ENCODE data around the gene KCTD12.

Gene KCTD12

DNA sequence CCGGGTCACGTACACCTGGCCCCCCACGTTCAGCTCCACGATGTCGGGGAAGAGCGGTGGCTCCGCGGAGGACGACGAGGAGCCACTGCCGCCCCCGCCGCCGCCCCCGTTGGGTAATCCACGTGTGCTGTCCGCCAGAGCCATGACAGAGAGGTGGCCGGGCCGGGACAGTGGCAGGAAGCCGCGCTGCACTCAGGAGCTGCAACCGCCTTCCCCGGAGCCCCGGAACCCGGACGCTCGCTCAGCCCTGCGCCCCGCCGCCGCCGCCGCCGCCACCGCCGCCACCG, 257 bp downstream of the KCTD12 start:
- no peak for DNase-seq

DNA sequence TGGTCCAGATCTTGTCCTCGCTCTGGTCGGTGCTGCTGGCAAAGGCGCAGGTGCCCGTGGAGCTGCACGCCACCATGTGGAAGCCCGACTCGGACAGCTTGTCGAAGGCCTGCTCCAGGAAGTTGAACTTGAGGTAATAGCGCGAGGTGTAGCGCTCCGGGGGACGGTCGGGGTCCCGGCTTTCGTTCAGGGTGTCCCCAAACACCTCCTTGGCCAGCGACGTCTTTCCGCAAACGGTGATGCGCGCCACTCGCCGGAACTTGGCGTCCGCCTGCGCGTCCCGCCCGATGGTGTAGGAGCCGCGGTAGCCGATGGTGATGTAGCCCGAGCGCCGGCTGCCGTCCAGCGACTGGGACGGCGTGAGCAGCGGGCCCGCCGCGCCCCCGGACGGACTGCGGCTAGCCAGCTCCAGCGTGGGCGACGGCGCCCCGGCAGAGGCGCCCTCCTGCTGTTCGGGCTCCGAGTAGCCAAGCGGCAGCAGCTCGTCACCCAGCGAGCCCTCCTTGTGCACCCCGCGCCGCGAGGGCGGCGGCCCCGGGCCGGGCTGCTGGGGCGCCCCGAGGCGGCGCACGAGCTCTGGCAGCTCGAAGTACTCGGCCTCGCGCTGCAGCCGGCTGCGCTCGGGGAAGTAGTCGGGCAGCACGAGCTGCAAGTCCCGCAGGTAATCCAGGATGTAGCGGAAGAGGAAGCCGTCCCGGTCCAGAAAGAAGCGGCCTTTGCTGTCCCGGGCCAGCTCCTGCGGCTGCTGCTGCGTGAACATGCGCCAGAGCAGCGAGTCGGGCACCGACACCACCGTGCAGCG, 801 bp downstream of the KCTD12 start:
- DNase-seq = peak; percentile 60

DNA sequence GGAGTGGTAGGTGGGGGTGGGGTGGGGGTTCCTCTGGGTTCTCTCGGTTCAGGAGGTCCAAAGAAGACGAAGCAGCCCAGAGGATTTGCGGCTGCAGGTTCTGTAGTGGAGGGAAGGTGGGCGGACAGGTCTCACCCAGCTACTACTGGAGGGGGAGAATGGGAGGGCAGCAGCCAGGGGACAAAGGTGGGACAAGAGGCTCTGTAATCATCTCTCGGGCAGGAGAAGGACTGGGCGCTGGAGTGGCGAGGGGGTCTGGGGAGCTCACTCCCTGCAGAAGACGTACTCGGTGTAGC, 1.4 kb downstream of the KCTD12 start:
- no peak for DNase-seq

DNA sequence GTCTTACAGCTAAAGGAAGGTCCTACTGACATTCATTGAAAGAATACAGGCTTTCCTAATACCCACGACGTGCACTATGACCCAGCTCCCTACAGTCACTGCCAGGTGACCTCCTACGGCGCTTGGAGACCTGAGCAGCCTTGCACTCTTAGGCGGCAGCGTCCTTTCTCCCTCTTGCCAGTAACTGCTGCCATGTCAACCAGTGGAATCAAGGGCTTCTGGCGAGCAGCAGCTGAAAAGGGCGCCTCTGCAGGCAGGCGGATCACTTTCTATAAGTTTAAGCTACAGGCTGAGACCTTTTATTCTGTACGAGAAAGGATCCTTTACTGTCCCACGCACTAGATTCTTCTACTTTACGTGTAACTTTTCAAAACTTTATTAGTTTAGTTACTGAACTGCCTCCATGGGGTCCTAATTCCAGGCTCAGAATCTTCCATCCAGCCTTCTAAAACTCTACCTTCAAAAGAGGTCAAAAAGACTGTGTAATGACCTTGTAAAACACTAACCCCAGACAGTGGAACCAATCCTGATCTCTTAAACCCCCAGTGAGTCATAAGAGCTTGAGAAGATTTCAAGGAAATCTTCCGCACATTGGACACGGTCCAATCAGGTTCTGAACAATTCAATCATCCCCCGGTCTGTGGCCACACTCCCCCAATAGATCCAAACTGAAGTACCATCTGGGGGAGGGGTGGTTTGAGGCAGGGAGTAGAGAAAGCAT, 1.9 kb downstream of the KCTD12 start:
- DNase-seq = no peak

DNA sequence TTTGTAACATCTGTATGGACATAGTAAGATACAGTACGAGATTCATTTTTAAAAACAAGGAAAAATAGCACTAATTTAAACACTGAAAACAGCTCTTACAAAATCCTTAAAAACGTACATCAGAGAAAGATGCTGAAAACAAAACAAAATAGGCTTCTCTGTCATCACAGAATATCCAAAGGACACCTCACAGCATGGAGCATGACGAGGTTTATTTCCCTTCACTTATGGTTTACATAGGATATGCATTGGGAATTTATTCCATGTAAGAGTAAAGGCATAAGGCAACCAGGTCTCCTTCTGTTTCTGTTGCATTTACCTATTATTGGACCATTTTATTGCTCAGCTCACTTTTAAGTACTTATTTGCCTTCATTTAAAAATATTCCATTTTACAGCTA, 3.0 kb downstream of the KCTD12 start:
- no peak for DNase-seq

DNA sequence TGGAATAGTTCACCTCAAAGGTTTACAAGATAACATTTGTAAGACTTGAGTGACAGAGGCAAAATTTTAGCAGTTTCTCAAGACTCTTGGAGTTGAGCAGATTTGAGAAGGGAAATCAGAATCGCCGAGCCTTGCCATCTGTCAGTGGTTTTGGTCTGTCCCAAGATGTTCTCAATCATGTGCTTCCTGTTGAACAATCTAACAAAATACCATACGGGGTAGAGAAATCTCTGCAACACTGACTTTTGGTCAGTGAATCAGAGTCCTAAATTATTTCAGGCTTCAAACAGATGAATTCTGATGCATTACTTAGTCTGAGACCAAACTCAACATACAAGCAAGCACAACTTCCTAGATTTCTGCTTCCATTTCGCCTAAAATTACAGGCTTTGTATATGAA, 3.8 kb downstream of the KCTD12 start:
- DNase-seq = no peak

DNA sequence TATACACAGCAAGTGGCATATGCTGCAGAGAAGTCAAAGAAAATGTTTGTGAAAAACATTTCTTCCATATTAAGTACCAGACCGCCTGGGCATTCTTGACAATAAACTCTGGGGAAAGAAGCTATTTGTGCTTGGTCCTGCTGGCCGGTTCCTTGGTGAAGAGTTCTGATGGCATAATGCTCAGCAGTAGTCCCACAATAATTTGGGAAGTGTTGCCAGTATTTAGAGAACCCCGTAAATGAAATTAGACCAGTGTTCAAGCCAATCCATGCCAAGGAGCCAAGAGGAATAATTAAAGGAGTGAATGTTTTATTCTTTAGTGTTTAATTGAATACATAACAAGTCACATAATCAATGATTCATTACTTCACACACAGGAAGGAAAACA, 6.3 kb downstream of the KCTD12 start:
- no peak for DNase-seq

DNA sequence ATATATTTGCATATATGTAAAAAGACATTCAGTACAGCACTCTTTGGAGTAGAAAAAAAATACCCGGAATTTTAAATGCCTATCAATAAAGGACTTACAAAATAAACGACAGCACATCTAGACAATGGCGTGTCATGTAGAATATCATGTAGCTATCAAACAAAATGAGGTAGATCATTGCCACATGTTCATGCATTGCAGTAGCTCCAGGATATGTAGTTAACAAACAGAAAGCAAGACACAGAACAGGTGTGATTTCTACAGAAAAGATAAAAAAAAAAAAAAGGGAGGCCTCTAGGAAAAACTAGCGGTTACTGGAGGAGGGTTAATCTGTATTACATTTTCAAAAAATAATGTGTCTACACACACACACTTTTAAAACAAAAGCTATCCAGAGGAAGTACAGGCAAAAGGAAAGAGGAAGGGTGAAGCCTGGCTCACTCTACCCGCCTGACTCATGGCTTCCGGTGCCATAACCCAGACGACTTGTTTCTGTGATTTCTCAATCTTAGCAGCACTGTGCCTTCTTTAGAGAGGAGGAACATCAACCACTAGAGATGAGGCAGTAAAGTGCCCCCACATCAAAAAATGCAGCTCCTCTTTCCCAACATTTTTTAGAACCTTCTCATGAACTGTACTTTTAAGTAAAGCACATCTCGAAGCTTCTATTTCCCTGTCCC, 6.9 kb downstream of the KCTD12 start:
- DNase-seq = peak; percentile 64

DNA sequence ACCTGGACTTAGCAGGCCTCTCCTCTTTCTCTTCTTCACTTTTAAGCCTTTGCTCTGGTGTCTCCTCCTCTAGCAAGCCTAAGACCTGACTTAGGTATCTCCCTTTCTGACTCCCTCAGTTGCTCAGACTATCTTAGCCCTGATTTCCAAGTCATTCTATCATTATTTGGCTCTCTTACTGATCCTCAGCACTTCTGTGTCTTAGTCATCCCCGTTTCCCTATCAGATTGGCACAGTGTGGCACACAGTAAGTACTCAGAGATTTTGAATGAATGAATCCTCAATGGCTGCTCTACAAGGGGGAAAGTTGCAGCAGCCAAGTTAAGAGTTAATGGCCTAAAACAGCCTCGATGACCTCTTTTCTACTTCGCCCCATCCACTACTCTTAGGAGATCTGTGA, 8.2 kb downstream of the KCTD12 start:
- no peak for DNase-seq

DNA sequence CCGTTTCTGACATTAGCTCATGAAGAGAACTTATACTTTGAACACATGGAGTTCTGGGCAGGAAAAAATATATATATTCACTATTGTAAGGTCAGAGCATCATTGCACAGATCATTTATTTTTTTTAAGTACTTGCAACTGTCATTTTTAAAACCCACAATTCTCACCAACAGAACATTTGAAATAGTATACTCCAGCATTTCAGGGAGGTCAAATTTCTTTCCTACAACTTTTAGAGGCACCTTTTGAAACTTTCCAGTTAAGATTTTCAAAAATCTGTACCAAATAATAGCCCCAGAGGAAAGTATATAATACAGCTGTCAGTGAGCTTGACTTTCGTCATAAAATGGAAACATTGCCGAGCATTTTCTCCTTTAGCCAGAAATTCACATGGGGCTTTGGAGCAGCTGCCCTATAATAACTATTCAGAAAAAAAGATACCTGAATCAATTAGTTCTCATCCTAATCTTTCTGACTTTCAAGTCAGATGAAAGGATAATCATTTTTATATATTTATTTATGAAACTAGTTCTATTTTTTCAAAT, 10.9 kb downstream of the KCTD12 start:
- no peak for DNase-seq

DNA sequence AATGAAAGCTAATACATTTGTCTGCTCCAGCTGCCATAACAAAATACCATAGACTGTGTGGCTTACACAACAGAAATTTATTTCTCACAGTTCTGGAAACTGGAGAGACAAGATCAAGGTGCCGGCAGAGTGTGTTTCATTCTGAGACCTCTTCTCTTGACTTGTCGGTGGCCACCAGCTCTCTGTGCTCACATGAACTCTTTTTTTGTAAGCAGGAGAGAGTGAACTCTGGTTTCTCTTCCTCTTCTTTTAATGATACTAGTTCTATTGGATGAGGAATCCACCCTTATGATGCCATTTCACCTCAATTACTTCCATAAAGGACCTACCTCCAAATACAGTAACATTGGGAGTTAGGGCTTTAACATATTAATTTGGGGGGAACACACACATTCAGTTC, 11.7 kb downstream of the KCTD12 start:
- no peak for DNase-seq

DNA sequence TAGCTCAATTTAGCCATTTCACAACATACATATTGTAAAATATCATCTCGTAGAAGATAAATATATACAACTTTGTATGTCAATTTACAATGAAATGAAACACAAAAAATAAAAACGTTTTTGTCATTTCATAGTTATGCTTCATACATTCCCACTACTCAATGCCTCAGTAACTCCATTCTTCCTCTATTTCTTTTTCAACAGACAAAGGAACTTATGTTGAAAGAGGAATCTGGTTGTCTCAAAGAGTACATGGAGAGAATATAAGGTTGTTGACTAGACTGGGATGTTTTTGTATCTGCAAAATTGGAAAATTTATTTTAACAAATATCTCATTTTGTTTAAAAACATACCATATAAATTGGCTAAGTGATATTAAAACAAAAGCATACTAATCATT, 12.8 kb downstream of the KCTD12 start:
- DNase-seq = no peak

DNA sequence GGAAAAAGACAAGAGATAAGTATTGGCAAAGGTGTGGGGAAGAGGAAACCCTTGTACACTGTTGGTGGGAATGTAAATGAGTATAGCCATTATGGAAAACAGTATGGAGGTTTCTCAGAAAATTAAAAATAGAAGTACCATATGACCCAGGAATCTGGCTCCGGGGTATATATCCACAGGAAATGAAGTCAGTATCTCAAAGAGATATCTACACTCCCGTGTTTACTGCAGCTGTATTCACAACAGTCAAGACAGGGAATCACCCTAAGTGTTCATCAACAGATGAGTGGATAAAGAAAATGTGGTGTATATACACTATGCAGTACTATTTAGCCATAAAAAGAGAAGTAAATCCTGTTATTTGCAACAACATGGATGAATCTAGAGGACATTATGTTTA, 13.5 kb downstream of the KCTD12 start:
- DNase-seq = no peak

DNA sequence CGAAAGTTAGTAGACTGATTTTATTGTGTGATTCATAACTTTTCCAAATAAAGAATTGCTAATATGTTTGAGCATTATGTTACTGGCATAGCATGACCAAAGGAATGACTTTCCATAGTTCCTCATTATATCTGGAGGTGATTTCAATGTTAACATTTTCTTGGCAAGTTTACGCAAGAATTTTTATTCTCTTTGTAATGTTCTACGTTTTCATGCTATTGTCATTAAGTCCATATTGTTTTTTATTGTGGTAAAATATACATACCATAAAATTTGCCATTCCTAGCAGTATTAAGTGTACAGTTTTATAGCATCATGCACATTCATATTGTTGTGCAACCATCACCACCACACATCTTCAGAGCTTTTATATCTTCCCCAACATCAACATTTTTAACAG, 14.8 kb downstream of the KCTD12 start:
- no peak for DNase-seq

DNA sequence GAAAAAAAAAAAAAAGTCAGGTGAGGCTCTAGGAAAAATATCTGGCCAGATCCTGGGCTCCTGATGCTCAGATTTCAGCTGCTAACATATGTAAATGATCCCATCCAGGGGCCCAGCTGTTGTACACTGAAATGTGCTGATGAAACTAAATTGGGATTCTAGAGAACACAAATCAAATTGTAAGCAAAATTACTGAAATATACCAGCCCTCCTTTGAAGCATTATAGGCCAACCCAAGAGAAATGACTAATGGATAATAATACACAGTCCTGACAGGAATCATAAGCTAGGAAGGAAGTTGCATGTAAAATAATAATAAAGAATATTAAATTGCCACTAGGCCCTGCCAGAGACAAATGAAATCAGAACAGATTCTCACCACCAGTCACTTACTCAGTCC, 17.8 kb downstream of the KCTD12 start:
- DNase-seq = no peak

DNA sequence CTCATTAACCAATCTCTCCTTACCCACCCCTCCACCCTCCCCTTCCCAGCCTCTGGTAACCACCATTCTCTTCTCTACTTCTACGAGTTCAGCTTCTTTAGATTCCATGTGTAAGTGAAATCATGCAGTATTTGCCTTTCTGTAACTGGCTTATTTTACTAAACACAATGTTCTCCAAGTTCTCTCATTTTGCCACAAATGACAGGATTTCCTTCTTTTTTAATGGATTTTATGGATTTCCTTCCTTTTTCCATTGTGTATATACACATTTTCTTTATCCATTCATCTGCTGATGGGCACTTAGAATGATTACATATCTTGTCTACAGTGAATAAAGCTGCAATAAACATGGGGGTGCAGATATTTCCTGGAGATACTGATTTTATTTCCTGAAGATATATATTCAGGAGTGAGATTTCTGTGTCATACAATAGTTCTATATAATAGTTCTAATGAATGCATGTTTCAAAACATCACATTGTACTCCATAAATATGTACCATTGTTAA, 20.2 kb downstream of the KCTD12 start:
- no peak for DNase-seq

DNA sequence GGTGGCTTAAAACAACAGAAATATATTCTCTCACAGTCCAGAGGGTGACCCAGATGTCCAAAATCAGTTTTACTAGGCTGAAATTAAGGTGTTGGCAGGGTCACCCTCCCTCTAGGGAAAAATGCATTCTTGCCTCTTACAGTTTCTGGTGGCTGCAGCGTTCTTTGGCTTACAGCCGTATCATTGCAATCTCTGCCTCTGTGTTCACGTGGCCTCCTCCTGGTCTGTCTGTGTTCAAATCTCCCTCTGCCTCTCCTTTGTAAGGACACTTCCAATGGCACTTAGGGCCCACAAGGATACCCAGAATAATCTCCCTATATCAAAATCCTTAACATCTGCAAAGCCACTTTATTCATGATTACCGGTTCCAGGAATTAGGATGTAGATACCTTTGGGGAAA, 21.1 kb downstream of the KCTD12 start:
- no peak for DNase-seq

DNA sequence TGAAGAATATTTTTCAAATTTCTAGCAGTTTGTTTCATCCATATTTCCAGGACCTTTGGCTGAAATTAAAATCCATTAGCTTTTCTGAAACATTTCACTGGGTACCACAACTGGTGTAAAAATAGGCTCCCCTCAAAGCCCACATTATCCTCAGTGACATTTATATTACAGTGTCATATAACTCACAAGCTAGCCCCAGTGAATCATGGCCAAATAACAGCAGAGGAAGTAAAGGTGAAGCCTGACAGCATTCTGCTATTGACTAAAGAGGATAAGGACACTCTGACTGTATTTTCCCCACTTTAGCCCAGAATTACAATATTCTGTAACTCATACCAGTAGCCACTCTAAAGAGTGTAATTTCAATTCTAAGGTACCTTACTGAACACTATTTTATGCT, 21.9 kb downstream of the KCTD12 start:
- no peak for DNase-seq

DNA sequence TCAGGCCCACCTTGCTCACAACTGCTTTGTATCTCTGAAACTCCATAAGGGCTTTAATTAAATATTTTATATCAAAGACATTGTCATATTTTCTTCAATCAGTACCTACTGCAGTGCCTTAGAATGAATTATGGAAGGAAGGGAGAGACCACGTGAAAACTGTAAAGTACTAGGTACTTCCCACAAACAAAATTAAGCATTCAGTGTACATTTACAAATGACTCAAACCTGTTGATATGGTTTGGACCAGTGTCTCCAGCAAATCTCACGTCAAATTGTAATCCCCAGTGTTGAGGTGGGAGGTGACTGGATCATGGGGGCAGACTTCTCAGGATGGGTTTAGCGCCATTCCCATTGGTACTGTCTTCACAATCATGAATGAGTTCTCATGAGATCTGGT, 23.2 kb downstream of the KCTD12 start:
- no peak for DNase-seq

DNA sequence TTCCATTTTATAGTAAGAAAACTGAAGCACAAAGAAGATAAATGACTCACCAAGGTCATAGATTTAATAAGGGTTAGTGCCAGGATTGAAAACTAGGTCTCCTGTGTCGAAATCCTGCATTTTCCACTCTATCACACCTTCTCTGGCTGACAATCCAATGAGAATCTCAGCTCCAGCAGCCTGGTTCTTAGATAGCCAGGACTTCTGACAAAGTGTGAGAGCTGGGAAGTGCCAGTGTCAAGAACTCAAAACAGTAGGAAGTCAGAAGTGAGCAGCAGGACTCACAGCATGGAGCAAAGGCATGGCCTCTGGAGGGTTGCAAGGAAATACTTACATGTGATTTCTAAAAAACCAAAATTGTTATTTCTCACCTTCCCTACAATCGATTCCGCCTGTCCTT, 24.3 kb downstream of the KCTD12 start:
- no peak for DNase-seq

DNA sequence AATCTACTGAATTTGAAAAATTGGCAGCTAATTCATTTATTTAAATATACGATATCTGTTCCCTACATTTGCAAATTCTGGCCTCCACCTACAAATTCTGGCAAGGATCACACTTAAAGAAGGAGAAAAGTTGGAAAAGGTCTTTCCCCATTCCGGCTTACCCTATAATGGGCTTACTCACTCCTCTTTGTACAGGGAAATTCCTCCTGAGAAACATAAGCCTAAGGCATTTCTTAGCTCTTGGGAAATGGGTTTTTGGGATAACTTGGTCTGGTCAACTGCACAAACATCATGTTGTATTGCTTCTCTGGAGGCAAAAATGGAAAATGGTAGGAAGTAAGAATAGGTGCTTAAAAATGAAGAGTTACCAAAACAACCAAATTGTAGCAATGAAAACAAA, 25.5 kb downstream of the KCTD12 start:
- DNase-seq = no peak

DNA sequence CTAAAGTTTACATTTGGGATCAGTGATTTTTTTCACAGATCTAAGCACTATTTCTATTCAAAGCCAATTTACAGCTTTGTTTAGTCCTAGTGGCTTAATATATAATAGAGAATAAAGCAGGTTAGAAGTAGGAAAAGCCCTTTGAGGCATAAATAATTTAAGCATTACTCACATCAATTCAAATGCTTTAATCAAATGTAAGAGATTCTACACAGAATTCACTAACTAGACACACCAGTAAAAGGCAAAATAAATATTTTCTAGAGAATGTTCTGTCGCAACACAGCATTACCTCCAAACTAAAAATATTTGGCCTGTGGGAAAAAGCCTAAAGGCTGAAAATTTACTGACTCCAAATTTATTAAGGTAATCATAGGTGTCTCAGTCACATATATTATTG, 31.3 kb downstream of the KCTD12 start:
- no peak for DNase-seq

DNA sequence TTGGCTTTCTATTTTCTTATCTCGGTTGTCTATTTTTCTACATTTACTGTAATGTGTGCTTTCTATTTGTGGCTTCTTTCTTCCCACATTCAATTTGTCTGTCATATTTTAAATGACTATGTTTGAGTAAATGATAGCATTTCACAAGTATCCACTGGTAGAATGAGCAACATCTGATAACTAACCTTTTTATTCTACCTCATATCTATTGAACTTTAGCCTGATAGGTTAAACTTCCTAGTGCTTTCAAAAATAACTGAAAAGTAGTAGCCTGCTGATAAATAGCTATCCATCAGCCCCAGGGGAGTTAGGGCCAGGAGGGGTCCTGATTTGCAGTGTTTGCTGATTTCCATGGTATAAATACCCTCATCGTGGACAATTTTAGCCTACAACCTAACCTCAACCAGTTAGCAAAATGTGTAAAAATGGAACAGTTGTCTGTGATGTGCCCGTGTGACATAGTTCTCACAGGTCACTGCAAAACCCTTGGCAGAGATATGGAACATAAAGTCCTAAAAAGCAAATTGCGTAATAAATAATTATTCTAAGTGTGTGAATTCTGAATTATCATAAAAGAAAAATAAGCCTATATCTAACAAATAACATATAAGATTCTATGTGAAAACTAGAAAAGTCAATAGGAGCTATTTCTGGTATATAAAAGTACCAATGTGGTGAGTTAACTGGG, 32.1 kb downstream of the KCTD12 start:
- DNase-seq = no peak

DNA sequence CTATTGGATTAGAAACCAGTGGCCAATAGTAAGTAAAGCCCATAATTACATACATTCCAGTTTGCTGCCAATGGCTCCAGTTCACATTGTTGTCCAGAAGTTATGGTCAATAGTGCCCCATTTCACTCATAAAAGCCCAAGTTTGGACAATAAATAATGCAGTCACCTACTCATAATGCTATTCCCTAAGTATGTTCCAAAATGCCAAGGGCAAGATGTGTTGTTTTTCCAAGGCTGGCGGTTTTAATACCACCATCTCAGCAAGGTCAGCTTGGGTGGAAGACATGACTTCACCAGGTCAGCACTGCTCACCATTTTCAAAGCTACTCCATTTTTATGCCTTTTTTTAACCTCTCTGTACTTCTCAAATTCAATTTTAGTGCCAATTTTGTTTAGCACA, 32.7 kb downstream of the KCTD12 start:
- DNase-seq = no peak

Data from activated naive CD4-positive, alpha-beta T cell treated with anti-CD3 and anti-CD28 coated beads, Interleukin-2, amount 50 U/mL, for 16 hours (primary cell).